A549 treated with Mapracorat at 1 μM for 4 hours (cell line): ENCODE results near the gene REM2. TPM values are rescaled to one million over a fixed set of nuclear protein-coding genes. Genes with fewer than 3 reads are reported as not detected.

Source experiments
- total RNA-seq: library from RNA; stranded (reverse); fragments of 200-300 nt; extraction: Qiagen RNA extraction; gene quantifications from 5 replicates; pipeline ENCODE4 v1.2.3, GENCODE V29; 2022

REM2 gene
- total RNA-seq = 0.35 to 0.52 TPM (median 0.45 TPM) in 5 replicates

GRCh38 chr14:22883173-22883976 lies at the start of gene REM2:
REM2 (plus strand) TSS chr14:22883222; CDS start chr14:22883288, 66 bp downstream.

GRCh38 chr14:22836301-22837113 lies 46.5 kb upstream of the REM2 start, which contains the start of gene MMP14:
MMP14 (plus strand) TSS chr14:22836585; CDS start chr14:22836818, 233 bp downstream.

GRCh38 chr14:22871224-22872032 lies 11.6 kb upstream of the REM2 start, which contains the start of gene LRP10:
LRP10 (plus strand) TSS chr14:22871740; CDS start chr14:22872304, 564 bp downstream.

GRCh38 chr14:22918804-22919600 lies 36.0 kb downstream of the REM2 start, which contains the start of gene RBM23:
RBM23 (minus strand) TSS chr14:22919149.

GRCh38 chr14:22929104-22929960 lies 46.3 kb downstream of the REM2 start, which contains the start of gene PRMT5:
PRMT5 (minus strand) TSS chr14:22929376; CDS start chr14:22929361, 15 bp downstream.

Other genes with a start within 250 kb of the REM2 start
- gene OR6J1, start 238.9 kb upstream of the REM2 start, total RNA-seq = not detected in 5 replicates
- gene OXA1L, start 116.5 kb upstream of the REM2 start, total RNA-seq = 154 to 166 TPM (median 161 TPM) in 5 replicates
- gene SLC7A7, start 67.8 kb upstream of the REM2 start, total RNA-seq = 18.9 to 28.4 TPM (median 21.2 TPM) in 5 replicates
- 135 to 217 TPM (median 193 TPM) in 5 replicates for gene MRPL52, start 53.3 kb upstream of the REM2 start, total RNA-seq
- gene MMP14, start 46.6 kb upstream of the REM2 start, total RNA-seq = 0.33 to 1.1 TPM (median 0.76 TPM) in 5 replicates
- 60.9 to 82.6 TPM (median 74.7 TPM) in 5 replicates for gene LRP10, start 11.5 kb upstream of the REM2 start, total RNA-seq
- gene RBM23, start 35.9 kb downstream of the REM2 start, total RNA-seq = 57.8 to 62.3 TPM (median 60.4 TPM) in 5 replicates
- 90.0 to 119 TPM (median 102 TPM) in 5 replicates for gene PRMT5, start 46.2 kb downstream of the REM2 start, total RNA-seq
- 34.9 to 40.9 TPM (median 38.2 TPM) in 5 replicates for gene HAUS4, start 73.9 kb downstream of the REM2 start, total RNA-seq
- gene AJUBA, start 99.3 kb downstream of the REM2 start, total RNA-seq = 31.8 to 41.3 TPM (median 36.1 TPM) in 5 replicates
- 2.4 to 3.4 TPM (median 3.1 TPM) in 5 replicates for gene C14orf93, start 126.9 kb downstream of the REM2 start, total RNA-seq
- 300 to 334 TPM (median 316 TPM) in 5 replicates for gene PSMB5, start 151.7 kb downstream of the REM2 start, total RNA-seq
- not detected in 5 replicates for gene PSMB11, start 159.0 kb downstream of the REM2 start, total RNA-seq
- gene CDH24, start 174.3 kb downstream of the REM2 start, total RNA-seq = 2.8 to 5.2 TPM (median 4.7 TPM) in 5 replicates
- gene ACIN1, start 211.9 kb downstream of the REM2 start, total RNA-seq = 89.4 to 101 TPM (median 95.3 TPM) in 5 replicates
- 85.6 to 107 TPM (median 97.5 TPM) in 5 replicates for gene C14orf119, start 212.3 kb downstream of the REM2 start, total RNA-seq
- not detected in 5 replicates for gene CIROP, start 221.8 kb downstream of the REM2 start, total RNA-seq
- gene CEBPE, start 236.0 kb downstream of the REM2 start, total RNA-seq = not detected in 5 replicates